Keratinocyte (primary cell): ENCODE data around the gene ACAA1. TPM values are rescaled to one million over a fixed set of nuclear protein-coding genes. Genes with fewer than 3 reads are reported as not detected.

Experiments used
- DNase-seq: peaks from one replicate; pipeline ENCODE4 v3.0.0-alpha.2; 2011; ENCODE audit warnings: low read depth, missing footprints, low spot score
- FAIRE-seq: peaks from 2 replicates; lab custom pipeline; 2011; peaks lifted over from hg19 to GRCh38; lab: Jason Lieb, UNC
- H2AFZ ChIP-seq: 2 replicates; pipeline ENCODE4 v1.6.0; 2012; ENCODE audit warnings: low read length, control low read depth, inconsistent platforms; ENCODE audit not compliant: control insufficient read depth
- H3K27ac ChIP-seq: 2 replicates; pipeline ENCODE4 v1.5.1; 2011; ENCODE audit warnings: low read length; ENCODE audit not compliant: control insufficient read depth, insufficient read depth
- H3K27me3 ChIP-seq: 3 replicates; pipeline ENCODE4 v1.6.0; 2011; ENCODE audit warnings: low read length; ENCODE audit not compliant: control insufficient read depth, insufficient read depth; ENCODE audit errors: extremely low read depth
- H3K36me3 ChIP-seq, 2 experiments: 2 replicates in 1 of 2; 3 replicates in 1 of 2; pipeline ENCODE4 v1.5.1; 2011; ENCODE audit warnings: low read length in 2 of 2, mild to moderate bottlenecking in 1 of 2; ENCODE audit not compliant: control insufficient read depth in 2 of 2, insufficient read depth in 2 of 2; ENCODE audit errors: extremely low read depth in 1 of 2
- H3K4me1 ChIP-seq: 3 replicates; pipeline ENCODE4 v1.5.1; 2011; ENCODE audit warnings: low read length; ENCODE audit not compliant: control insufficient read depth, insufficient read depth; ENCODE audit errors: extremely low read depth
- H3K4me2 ChIP-seq: 3 replicates; pipeline ENCODE4 v1.6.0; 2011; ENCODE audit warnings: low read depth, low read length; ENCODE audit not compliant: control insufficient read depth, insufficient read depth; ENCODE audit errors: extremely low read depth
- H3K4me3 ChIP-seq, 3 experiments: fragments of 200-600 bp in 1 of 3; sonication (generic) in 1 of 3; 2 replicates in 2 of 3; 3 replicates in 1 of 3; pipeline ENCODE4 v1.5.1; 2011 to 2016; ENCODE audit warnings: low read length in 3 of 3, mild to moderate bottlenecking in 3 of 3, control low read depth in 2 of 3, inconsistent platforms in 1 of 3, low read depth in 1 of 3, mixed read lengths in 1 of 3, mixed run types in 1 of 3, moderate library complexity in 1 of 3; ENCODE audit not compliant: control insufficient read depth in 2 of 3, insufficient read depth in 2 of 3; ENCODE audit errors: extremely low read depth in 1 of 3
- H3K79me2 ChIP-seq: 2 replicates; pipeline ENCODE4 v1.6.0; 2012; ENCODE audit warnings: low read length; ENCODE audit not compliant: control insufficient read depth, insufficient read depth
- H3K9ac ChIP-seq: 3 replicates; pipeline ENCODE4 v1.6.0; 2011; ENCODE audit warnings: low read length; ENCODE audit not compliant: control insufficient read depth, insufficient read depth; ENCODE audit errors: extremely low read depth
- H3K9me1 ChIP-seq: 3 replicates; pipeline ENCODE4 v1.6.0; 2011; ENCODE audit warnings: low read length; ENCODE audit not compliant: control insufficient read depth, insufficient read depth; ENCODE audit errors: extremely low read depth
- H3K9me3 ChIP-seq: 2 replicates; pipeline ENCODE4 v1.5.1; 2012; ENCODE audit warnings: low read depth, low read length; ENCODE audit not compliant: control insufficient read depth
- H4K20me1 ChIP-seq: 3 replicates; pipeline ENCODE4 v1.6.0; 2011; ENCODE audit warnings: low read length; ENCODE audit not compliant: control insufficient read depth, insufficient read depth; ENCODE audit errors: extremely low read depth
- EZH2 ChIP-seq: IDR thresholded peaks from one replicate; pipeline ENCODE4 v1.6.1; 2012; ENCODE audit warnings: inconsistent platforms, mild to moderate bottlenecking, low read length, moderate library complexity
- dilution Hi-C: fragments of 300-500 bp; cut with MboI; formaldehyde crosslinking; loops from one replicate; pipeline ENCODE4 v1.7.0; 2020; ENCODE audit warnings: low sequenced_read_pairs; ENCODE audit not compliant: extremely low pct_ligation_motif_present
- polyA plus RNA-seq, 5 experiments: library from polyadenylated mRNA; depleted of rRNA in 3 of 5; stranded (reverse) in 3 of 5; stranded (forward) in 1 of 5; unstranded in 1 of 5; fragments of >200 nt; gene quantifications; 1 replicate in 1 of 5; 2 replicates in 3 of 5; 3 replicates in 1 of 5; pipeline versions ENCODE4 v1.2.1 to v1.2.3, GENCODE V29; 2011 to 2012; ENCODE audit warnings: missing spikeins in 2 of 5, low read depth in 1 of 5, low replicate concordance in 1 of 5
- TF ChIP-seq, protein P1 (sequence below), 3 experiments: IDR thresholded peaks in 1 of 3; conservative IDR thresholded peaks in 1 of 3; optimal IDR thresholded peaks in 1 of 3; 2 replicates in 2 of 3; 3 replicates in 1 of 3; pipeline versions ENCODE3 to v1.5.1; 2011; ENCODE audit warnings: low read length in 3 of 3, mild to moderate bottlenecking in 3 of 3, moderate library complexity in 2 of 3, control low read depth in 1 of 3, inconsistent platforms in 1 of 3; ENCODE audit not compliant: insufficient read depth in 2 of 3; ENCODE audit errors: extremely low read depth in 1 of 3

ACAA1 gene
- polyA plus RNA-seq, 1 donor (not counting 4 experiments of a cell fraction or from before 2014, with no cell fraction given) = 85.3 TPM

DNA sequence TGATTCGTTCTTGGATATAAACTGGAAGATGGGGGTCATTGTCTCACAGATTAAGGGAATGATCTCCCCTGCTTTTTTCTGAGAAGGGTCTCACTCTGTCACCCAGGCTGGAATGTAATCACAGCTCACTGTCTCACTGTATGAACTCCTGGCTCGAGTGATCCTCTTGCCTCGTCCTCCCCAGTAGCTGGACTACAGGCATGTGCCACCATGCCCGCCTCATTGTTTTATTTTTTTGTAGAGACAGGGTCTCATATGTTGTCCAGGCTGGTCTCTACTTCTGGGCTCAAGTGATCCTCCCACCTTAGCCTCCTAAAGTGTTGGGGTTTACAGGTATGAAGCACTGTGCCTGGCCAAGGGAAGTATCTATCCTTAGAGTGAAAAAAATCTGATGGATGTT is 33.8 kb upstream of the ACAA1 start:
- peaks cover 4% of the 10 kb centered on the region for H4K20me1 ChIP-seq
- H3K4me3 ChIP-seq = no peak overlapping the region
- peak overlapping the region; percentile 15 for H3K27ac ChIP-seq
- H2AFZ ChIP-seq = no peak overlapping the region
- no peak overlapping the region for H3K9ac ChIP-seq
- H3K4me1 ChIP-seq = peaks cover 59% of the 10 kb centered on the region
- DNase-seq (no peak), FAIRE-seq (no peak)
- H3K27me3 ChIP-seq = no peaks in the 10 kb centered on the region
- peaks cover 3% of the 10 kb centered on the region for H3K9me1 ChIP-seq
- peaks cover 94% of the 10 kb centered on the region for H3K79me2 ChIP-seq
- H3K4me2 ChIP-seq = peak overlapping the region; percentile 12
- H3K36me3 ChIP-seq = peaks cover 0 to 2% of the 10 kb centered on the region in 2 experiments
- H3K9me3 ChIP-seq = no peaks in the 10 kb centered on the region
- TF ChIP-seq, protein P1, sequence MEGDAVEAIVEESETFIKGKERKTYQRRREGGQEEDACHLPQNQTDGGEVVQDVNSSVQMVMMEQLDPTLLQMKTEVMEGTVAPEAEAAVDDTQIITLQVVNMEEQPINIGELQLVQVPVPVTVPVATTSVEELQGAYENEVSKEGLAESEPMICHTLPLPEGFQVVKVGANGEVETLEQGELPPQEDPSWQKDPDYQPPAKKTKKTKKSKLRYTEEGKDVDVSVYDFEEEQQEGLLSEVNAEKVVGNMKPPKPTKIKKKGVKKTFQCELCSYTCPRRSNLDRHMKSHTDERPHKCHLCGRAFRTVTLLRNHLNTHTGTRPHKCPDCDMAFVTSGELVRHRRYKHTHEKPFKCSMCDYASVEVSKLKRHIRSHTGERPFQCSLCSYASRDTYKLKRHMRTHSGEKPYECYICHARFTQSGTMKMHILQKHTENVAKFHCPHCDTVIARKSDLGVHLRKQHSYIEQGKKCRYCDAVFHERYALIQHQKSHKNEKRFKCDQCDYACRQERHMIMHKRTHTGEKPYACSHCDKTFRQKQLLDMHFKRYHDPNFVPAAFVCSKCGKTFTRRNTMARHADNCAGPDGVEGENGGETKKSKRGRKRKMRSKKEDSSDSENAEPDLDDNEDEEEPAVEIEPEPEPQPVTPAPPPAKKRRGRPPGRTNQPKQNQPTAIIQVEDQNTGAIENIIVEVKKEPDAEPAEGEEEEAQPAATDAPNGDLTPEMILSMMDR (optimal IDR thresholded peaks at IDR 0.05 in 1 of 3, IDR thresholded peaks at IDR 0.05 in 1 of 3, conservative IDR thresholded peaks at IDR 0.05 in 1 of 3; ENCODE audit: extremely low read depth in 1 of 3, insufficient read depth in 2 of 3, low read length in 3 of 3) = no peak
- TF ChIP-seq EZH2 = no peak
- dilution Hi-C loops = no loop called here

DNA sequence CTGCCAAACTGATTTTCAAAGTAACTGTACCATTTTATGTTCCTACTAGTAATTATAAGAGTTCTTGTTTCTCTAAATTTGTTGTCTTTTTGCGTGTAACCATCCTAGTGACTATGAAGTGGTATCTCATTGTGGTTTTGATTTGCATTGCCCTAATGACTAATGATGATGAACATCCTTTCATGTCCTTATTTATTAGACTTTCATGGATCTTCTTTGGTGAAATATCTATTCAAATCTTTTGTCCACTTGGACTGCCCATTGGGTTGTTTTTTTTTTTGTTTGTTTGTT is 32.0 kb upstream of the ACAA1 start:
- DNase-seq = no peak
- Histone ChIP-seq H3K4me3 (peak overlapping the region; percentile 19 to 89 (median 86)), H3K27me3 (no peaks in the 10 kb centered on the region), H3K4me1 (peaks cover 46% of the 10 kb centered on the region), H3K9me1 (no peaks in the 10 kb centered on the region), H3K4me2 (peak overlapping the region; percentile 95), H3K9me3 (no peaks in the 10 kb centered on the region), H2AFZ (no peak overlapping the region), H4K20me1 (no peaks in the 10 kb centered on the region), H3K9ac (peak overlapping the region; percentile 72), H3K36me3 (no peaks in the 10 kb centered on the region), H3K79me2 (peaks cover 79% of the 10 kb centered on the region), H3K27ac (peak overlapping the region; percentile 99)
- dilution Hi-C loops = no loop called here
- no peak for TF ChIP-seq EZH2
- TF ChIP-seq, protein P1 (optimal IDR thresholded peaks at IDR 0.05 in 1 of 3, IDR thresholded peaks at IDR 0.05 in 1 of 3, conservative IDR thresholded peaks at IDR 0.05 in 1 of 3; ENCODE audit: extremely low read depth in 1 of 3, insufficient read depth in 2 of 3, low read length in 3 of 3) = no peak
- FAIRE-seq = no peak
